DND-41 (cell line): ENCODE results near the gene GATD1.

Experiments
- EZH2 ChIP-seq: IDR thresholded peaks from 3 replicates; pipeline ENCODE4 v1.6.1; 2012; ENCODE audit warnings: borderline replicate concordance, low read depth, mild to moderate bottlenecking, moderate library complexity, low read length, inconsistent platforms; ENCODE audit not compliant: severe bottlenecking
- TF ChIP-seq, protein P1 (sequence below): IDR thresholded peaks from 2 replicates; pipeline ENCODE4 v1.5.1; 2012; ENCODE audit warnings: borderline replicate concordance, low read length, moderate library complexity, mild to moderate bottlenecking; ENCODE audit not compliant: poor library complexity, severe bottlenecking; ENCODE audit errors: extremely low read depth

DNA sequence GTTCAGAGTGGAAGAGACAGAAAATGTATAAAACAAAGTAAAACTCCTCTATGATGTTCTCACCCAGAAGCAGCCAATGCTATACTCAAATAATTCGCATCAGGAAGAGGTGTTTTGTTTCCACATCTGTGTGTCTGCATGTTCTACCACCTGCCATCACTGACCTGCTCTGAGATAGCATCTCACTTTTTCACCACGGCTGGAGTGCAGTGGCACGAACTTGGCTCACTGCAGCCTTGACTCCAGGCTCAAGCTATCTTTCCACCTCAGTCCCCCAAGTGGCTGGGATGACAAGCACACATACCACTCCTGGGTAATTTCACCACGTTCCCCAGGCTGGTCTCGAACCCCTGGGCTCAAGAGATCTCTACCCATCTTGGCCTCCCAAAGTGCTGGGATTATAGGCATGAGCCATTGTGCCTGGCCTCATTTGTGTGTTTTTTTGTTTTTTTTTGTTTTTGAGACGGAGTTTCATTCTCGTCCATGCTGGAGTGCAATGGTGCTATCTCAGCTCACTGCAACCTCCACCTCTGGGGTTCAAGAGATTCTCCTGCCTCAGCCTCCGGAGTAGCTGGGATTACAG lies 15.7 kb downstream of the GATD1 start:
- TF ChIP-seq, protein P1, sequence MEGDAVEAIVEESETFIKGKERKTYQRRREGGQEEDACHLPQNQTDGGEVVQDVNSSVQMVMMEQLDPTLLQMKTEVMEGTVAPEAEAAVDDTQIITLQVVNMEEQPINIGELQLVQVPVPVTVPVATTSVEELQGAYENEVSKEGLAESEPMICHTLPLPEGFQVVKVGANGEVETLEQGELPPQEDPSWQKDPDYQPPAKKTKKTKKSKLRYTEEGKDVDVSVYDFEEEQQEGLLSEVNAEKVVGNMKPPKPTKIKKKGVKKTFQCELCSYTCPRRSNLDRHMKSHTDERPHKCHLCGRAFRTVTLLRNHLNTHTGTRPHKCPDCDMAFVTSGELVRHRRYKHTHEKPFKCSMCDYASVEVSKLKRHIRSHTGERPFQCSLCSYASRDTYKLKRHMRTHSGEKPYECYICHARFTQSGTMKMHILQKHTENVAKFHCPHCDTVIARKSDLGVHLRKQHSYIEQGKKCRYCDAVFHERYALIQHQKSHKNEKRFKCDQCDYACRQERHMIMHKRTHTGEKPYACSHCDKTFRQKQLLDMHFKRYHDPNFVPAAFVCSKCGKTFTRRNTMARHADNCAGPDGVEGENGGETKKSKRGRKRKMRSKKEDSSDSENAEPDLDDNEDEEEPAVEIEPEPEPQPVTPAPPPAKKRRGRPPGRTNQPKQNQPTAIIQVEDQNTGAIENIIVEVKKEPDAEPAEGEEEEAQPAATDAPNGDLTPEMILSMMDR = no peak
- no peak for TF ChIP-seq EZH2
